ENCODE data around the gene FGF14. TPM values are rescaled to one million over a fixed set of nuclear protein-coding genes. Genes with fewer than 3 reads are reported as not detected.

Gene FGF14
- total RNA-seq, 2 donors from 2014 or later: 1.3 to 3.7 TPM

DNA sequence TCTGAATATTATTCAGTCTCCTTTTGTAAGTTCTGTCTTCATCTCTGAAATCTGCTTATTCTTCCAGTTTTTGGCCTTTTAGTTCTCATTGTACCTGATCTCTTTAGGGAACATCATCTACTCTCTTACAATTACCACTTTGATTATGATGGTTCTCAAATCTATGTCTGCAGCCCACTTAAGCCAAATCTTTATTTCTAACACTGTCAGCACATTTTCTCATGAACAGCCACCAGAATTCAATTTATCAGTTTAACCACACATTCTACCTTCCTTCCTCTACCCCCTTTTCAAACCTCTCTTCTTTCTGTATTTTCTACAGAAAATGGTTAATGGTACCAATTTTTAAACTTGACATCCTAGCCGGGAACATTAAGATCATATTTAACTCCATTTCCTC lies 175.3 kb downstream of the FGF14 start:
- DNase-seq (no peak), ATAC-seq (no peak)
- intact Hi-C loops (cut with DNase I): no loop called here

DNA sequence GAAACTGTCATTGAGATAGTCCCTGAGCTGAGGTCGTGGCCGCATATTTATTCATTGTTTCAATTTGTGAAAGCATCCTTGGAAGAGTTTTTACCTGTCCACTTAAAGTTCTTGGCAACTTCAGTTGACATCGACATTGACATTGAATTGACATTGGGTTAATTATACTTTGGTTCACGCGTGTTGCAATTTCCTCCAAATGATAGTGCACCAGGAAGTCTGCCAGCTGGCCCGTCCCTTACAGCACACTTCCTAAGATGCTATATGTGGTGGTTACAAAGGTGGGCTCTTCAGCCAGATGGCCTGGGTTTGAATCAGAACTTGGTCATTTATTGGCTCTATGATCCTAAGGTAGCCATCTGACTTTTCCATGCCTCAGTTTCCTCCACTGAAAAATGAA lies 176.0 kb downstream of the FGF14 start:
- intact Hi-C loops (cut with DNase I): no loop called here
- DNase-seq (peak; percentile 18), ATAC-seq (no peak)

DNA sequence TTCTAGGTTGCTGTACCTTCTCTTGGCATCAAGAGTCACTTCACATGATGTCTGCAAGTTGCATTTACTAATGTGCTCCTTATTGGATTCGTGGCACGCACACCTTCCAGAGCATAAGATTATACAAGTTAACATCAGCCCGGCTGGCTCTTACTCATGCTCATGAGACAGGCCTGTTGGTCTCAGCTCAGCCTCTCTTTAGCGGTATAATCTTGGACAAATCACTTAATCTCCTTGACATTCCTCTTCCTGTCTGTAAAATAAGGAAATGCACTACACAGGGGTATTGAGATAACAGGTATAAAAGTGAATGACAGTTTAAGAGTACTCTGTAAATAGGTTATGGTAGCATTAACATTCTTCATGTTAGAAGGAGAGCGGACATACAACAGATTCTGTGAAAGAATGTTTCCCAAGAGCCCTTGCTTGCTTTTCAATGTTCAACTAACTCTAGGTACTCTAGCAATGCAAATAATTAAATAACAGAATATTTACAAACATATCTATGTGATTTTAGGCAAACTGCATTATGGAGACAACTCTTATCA lies 181.1 kb downstream of the FGF14 start:
- ATAC-seq (no peak), DNase-seq (no peak)
- intact Hi-C loops (cut with DNase I): no loop called here

DNA sequence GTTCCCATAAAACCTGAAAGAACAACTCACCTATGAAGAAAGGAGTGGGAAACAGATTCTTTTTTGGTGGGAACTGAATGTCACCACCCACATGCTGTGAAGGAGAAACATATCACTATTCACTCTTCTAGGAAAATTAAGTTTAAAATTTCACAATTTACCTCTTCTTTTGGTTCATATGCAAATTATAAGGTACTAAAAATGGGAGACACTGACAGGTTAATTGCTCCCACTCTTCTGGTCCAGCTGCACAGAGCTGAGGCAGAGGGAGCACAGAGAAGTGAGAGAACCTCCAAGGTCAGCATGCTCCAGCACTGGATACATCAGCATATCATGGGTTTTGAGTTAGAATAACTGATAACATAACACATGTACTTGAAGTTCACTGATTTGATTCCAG lies 186.9 kb downstream of the FGF14 start:
- intact Hi-C loops (cut with DNase I): no loop called here
- ATAC-seq: no peak
- no peak for DNase-seq

DNA sequence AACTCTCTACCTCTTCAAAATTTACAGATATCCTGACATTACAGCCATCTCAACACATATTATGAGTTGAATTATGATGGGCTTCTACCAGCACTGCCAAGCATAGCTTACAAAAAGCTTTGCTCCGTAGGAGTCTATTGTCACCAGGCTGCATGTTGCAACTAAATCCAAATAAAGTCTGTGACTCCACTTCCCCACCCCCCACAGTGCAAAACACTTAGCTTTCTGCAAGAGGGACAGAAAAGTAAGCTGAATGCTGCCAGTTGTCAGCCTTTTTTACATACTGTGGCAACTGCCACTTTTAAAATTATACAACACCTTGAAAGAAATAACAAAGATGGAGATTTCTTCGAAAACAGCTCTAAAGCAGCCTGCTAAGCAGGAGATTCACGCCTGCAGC lies 189.1 kb downstream of the FGF14 start:
- DNase-seq (no peak), ATAC-seq (no peak)
- intact Hi-C loops (cut with DNase I): no loop called here

DNA sequence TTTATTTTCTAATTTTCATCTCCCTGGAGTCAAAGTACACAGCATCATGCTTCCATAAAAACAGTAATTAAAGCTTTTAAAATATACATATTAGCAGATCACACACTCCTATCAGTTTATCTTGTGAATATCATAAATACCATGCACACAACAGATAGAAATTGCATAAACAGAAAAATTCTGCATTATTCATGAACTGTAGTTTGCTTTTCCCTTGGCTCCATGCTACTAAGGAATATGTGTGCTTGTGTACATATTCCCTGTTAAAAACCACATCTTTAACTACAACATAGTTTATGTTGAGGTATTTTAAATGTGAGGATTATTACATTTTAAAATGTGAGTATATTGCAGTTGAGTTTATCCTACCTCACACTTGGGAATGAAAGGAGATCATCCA lies 193.5 kb downstream of the FGF14 start:
- intact Hi-C loops (cut with DNase I): loop anchor here in 1 of 2 donors (10.0 kb wide), 1 partner anchor 246 kb away; no protein-coding TSS in a partner anchor
- no peak for DNase-seq
- no peak for ATAC-seq

DNA sequence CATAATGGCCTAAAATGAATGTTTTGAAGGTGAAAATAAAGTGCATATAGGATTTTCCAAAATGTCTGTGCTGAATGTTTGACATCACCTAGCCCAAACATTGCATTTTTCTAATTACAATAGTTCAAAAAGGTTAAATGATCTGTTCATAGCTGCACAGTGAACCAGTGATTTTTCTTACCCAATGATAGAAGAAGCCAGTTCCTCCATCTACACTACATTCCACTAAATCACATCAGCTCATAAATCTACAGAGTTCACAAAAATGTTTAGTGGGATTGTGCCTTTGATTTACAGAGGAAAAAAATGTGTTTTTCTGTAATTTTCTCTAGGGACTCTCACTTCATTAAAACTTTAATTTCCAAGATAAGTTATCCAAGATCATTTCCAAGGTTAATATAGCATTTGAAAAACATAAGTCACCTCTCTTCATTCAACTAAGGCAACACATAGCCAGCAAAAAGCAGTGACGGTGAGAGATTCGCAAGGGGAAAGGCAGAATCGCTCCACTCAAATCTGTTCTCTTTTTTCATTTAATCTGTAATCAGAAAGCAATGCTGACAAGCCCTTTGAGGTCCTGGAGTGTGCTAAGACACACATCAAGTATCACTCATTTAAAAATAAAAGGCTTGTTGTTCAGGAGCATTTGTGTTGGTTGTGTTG lies 194.0 kb downstream of the FGF14 start:
- no peak for DNase-seq
- no peak for ATAC-seq
- intact Hi-C loops (cut with DNase I): loop anchor here in 1 of 2 donors (10.0 kb wide), 1 partner anchor 247 kb away; no protein-coding TSS in a partner anchor

DNA sequence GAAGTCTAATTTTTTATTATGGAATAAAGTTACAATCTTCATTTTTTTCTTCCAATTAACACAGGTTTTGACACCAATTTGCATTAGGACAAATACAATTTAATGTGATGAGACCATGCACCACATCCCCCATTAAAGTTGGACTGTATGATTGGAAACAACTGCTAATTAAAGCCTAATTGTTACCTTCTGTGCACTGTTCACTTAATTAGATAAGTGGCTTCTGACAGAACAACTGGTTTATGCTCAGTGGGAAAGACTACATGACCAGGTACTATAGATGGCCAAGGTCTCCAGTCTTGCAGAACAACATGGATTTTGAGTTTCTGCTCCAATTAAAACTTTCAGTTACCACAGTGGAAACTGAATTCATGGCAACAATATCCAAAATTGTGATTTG lies 198.1 kb downstream of the FGF14 start:
- intact Hi-C loops (cut with DNase I): loop anchor here in 1 of 2 donors (10.0 kb wide), 1 partner anchor 251 kb away; no protein-coding TSS in a partner anchor
- no peak for ATAC-seq
- no peak for DNase-seq

DNA sequence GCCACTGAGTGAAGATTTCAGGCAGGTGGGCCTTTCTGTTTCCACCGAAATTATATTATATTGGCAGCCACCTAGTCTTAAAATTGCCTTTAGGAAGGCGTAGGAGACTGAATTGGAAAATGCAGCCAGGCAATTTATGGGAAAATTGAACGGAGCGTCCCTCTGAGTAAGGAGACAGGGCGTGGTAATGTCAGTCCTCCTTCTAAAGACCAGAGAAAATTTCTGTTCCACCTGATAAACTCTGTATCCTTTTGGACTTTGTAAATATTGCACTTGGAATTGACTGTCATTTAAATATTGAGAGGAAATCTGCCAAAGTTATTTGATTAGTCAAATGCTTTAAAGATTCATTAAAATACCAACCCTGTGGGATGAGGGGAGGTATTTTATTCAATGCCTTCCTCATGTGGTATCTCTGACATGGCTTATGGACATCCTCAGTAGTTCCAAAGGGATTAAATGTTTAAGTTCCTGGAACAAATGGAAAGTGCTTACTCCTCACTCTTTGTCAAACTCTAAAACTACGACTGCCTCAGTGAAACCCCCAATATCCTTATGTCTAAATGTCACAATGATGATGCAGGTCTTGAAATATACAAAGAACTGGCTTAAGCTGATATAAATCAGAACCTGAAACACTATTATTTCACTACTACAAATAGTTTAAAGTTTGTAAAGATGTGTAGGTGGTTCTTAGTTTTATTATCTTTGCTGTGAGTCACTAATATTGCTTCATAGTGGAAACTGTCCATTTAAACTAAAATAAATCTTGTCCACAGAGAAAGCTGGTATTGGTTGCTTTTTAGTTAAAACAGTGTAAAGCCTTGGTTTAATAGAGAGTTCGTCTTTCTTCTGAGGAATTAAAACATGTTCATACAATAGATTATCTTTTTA lies 203.2 kb downstream of the FGF14 start:
- DNase-seq (no peak), ATAC-seq (peak in 1 of 2 donors; percentile 60)
- intact Hi-C loops (cut with DNase I): loop anchor here in 1 of 2 donors (10.0 kb wide), 1 partner anchor 266 kb away; no protein-coding TSS in a partner anchor

DNA sequence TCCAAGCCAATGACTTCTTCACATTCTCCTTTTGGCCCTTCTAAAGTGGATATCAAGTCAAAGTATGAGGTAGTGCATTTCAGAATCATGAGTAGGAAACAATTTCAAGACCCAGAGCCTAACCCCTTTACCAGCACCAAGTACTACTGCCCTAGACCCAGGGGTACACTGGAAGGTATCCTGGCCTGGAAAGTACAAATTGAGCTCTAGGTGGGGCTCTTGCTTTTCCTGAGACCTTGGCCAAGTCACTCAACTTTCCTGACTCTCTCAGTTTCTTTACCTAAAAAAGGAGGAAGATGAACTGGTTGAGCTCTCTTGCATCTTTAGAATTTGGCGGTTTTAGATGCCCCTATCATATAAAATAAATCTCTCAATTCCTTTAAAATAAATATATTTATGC lies 204.7 kb downstream of the FGF14 start:
- intact Hi-C loops (cut with DNase I): loop anchor here in 1 of 2 donors (10.0 kb wide), 1 partner anchor 268 kb away; no protein-coding TSS in a partner anchor
- ATAC-seq: peak in 1 of 2 donors; percentile 48

DNA sequence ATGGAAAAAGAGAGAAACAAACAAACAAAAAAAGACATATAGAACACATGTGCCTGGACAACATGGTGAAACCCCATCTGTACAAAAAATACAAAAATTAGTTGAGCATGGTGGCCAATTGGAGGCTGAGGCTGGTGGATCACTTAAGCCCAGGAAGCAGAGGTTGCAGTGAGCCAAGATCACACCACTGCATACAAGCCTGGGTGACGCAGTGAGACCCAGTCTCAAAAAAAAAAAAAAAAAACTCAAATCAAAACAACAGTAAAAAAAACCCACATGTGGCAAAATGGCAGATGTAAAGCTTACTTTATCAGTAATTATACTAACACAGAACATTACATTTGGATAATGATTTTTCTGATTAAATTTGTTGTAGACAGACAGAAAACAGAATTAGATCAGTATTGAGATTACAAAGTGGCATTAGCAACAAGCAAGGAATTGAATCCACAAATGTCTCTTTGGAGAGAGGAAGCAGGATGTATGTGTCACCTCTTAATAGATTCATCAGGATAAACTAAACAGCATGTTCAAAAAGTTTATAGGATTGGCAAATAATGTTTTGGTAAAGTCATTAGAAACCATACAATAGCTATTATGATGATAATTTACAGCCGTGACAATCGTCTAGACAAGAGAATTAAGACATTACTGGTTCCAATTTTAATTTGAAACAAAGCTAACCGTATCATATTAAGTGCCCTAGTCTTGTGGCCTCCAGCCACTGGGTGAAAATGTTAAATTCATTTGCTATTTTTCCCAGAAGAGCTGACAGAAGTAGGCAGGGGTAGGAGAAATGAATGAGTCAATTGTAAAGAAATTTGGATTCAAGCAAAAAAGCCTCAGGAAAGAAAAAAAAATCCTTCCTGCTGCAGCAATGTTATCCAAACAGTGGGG lies 206.0 kb downstream of the FGF14 start:
- no peak for DNase-seq
- intact Hi-C loops (cut with DNase I): loop anchor here in 1 of 2 donors (10.0 kb wide), 1 partner anchor 269 kb away; no protein-coding TSS in a partner anchor
- peak in 1 of 2 donors; percentile 63 for ATAC-seq

More for the DNA sequence above, 204.7 kb downstream of the FGF14 start:
- no peak for DNase-seq

DNA sequence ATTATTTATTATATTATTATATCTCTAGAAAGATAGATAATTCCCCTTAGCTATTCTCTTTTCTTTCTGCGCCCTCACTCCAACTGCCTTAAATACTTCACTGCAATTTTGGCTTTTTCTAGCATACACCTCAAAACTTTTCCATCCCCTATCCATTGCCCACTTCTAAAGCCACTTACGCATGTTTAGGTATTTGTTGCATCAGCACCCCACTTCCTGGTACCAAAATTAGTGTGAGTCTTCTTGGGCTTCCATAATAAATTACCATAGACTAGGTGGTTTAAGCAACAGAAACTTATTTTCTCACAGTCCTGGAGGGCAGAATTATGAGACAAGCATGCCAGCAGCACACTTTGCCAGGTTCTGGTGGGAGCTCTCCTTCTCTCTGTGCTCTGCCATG lies 209.0 kb downstream of the FGF14 start:
- ATAC-seq: no peak
- intact Hi-C loops (cut with DNase I): loop anchor here in 1 of 2 donors (10.0 kb wide), 1 partner anchor 272 kb away; no protein-coding TSS in a partner anchor
- no peak for DNase-seq

DNA sequence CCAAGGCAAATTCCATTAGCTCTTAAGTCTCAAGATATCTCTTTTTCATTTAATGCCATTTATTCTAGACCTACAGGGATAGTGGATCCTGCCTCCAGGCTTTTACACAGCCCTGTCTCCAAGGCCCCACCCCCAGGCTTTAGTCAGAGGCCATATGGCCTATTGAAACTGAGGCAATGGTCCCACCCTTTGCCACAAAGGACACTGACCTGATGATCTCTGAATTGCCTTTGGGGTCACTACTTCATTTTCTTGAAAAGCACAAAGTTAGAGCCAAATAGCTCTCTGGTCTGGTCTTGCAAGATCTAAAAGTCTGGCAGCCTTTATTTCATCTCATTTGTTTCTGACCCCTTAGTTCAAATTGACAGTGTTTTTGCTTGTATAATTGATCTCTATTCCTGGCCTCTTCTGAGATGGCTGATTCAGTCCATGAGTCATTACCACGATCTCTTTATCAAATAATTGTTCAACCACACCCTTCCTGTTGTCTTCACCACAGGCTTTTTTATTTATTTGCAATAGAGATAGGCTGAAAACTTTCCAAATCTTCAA lies 209.8 kb downstream of the FGF14 start:
- intact Hi-C loops (cut with DNase I): loop anchor here in 1 of 2 donors (10.0 kb wide), 1 partner anchor 273 kb away; no protein-coding TSS in a partner anchor
- DNase-seq (no peak), ATAC-seq (peak in 1 of 2 donors; percentile 81)

DNA sequence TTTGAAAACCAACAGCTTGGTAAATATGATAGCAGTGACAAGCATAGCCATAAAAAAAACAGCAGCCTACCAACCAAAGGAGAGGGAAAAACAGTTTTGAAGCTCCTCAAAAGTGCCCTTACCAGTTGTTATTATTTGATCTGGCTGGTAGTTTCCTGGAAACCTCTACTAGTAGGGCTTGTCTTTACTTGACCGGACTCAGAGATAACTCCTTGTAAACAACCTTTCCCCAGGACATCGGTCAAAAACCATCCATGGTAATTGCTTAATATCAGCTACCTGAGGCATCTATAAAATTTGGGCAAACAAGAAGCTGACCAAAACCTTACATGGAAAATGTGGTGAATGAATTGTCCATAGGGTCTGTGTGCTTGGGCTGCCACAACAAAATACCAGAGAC lies 210.9 kb downstream of the FGF14 start:
- no peak for DNase-seq
- intact Hi-C loops (cut with DNase I): loop anchor here in 1 of 2 donors (10.0 kb wide), 1 partner anchor 274 kb away; no protein-coding TSS in a partner anchor
- ATAC-seq: no peak

DNA sequence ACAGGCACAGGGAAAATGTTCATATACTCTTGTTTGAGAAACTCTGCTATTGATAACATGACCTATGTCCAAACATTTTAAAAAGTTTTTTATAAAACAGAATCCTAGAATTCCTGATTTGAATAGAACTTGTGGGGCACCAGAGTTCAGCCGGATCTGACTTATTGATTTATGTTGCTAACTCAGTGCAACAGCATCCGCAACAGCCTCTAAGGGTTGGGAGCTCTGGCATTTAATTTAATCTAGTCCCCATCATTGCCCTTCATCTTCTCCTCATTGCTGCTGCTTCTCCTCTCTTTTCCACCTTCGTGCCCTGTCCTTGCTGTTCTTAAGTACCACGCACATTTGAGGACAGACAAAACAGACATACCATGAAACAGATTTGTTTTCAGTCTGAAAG lies 214.5 kb downstream of the FGF14 start:
- ATAC-seq: no peak
- DNase-seq: no peak
- intact Hi-C loops (cut with DNase I): no loop called here

DNA sequence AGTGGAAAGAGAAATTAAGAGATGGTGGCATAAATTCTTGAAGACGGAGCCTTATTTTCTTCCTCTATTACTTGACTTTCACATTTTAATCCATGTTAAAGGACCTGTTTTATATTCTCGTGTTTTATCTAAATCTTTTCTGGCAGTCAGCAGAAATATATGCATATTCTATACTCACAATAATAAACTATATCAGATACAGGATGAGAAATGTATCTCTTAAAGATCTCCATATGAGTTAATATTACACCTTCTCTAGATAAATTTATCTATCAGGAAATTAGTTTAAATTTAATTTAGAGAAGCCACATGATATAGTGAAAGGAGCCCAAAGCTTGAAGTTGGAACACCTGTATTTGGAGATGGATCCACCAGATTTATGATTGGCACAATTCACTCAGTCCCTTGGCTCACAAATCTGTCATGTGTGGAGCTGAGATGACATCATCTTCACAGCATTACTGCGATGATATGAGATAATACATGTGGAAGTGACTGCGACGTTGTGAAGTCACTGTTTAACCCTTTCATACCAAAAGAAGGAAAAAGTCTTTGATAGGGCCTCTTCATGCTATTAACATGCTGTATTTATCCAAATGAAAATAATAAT lies 216.4 kb downstream of the FGF14 start:
- DNase-seq: no peak
- intact Hi-C loops (cut with DNase I): no loop called here
- ATAC-seq: no peak

DNA sequence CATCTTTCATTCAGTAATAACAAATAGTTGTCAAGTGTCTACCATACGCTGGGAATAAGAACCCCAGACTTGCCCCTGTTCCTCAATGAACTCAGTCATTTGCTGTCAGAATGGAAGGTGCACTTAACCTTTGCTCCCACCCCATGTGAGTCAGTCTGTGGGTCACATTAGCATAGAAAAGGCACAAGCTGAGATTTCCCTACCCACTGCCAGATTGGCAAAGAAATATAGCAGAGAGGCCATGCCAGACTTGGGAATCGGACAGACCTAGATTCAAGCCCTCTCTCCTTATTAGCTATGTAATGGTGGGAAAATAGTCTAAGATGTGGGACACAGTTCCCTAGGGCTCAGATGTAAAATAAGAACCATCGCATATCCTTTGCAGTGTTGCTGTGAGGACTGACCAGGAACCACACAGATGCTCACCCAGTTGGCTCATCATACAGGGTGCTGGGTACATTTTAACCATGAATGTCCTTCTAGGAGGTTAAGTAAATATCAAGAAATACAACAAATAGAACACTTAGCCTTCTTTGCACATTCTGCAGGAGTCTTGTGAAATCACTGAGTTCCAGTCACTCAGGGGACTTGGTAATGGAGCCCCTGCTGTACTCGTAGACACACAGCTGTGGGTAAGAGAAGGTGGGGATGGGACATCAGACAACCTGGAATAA lies 218.2 kb downstream of the FGF14 start:
- no peak for DNase-seq
- intact Hi-C loops (cut with DNase I): no loop called here
- no peak for ATAC-seq
